Panc1 (cell line): Measurements from ENCODE around the gene UQCC2.

Experiments
- CTCF ChIP-seq: fragments of 450-650 bp; IDR thresholded peaks from 2 replicates; pipeline ENCODE4 v1.5.1; 2017; ENCODE audit warnings: mild to moderate bottlenecking
- POLR2AphosphoS5 ChIP-seq: IDR thresholded peaks from 2 replicates; pipeline ENCODE4 v1.6.1; 2012; ENCODE audit warnings: mild to moderate bottlenecking, low read depth, low read length, moderate library complexity

- TF ChIP-seq CTCF (no peak), POLR2AphosphoS5 (no peak)
These were observed 20.7 kb downstream of the UQCC2 start for GRCh38 chr6:33690766-33691165.
